PFSK-1 (cell line): ENCODE results near the gene MGAT5.

Source experiments
- FOXP2 ChIP-seq: optimal IDR thresholded peaks from 2 replicates; pipeline ENCODE3; 2011; ENCODE audit warnings: borderline replicate concordance, control low read depth, inconsistent platforms; ENCODE audit not compliant: insufficient read depth; ENCODE audit errors: extremely low read length, extremely low read depth
- POLR2AphosphoS5 ChIP-seq: IDR thresholded peaks from 2 replicates; pipeline ENCODE4 v1.6.1; 2012; ENCODE audit warnings: low read depth, mild to moderate bottlenecking, control low read depth, low read length, moderate library complexity
- REST ChIP-seq, 2 experiments: IDR thresholded peaks; 2 replicates each; pipeline versions ENCODE4 v1.6.1 to v1.8.0; 2011 to 2012; ENCODE audit warnings: low read depth in 2 of 2, low read length in 2 of 2, control low read depth in 1 of 2, inconsistent platforms in 1 of 2, mild to moderate bottlenecking in 1 of 2, moderate library complexity in 1 of 2; ENCODE audit not compliant: insufficient read depth in 1 of 2
- SIN3A ChIP-seq: IDR thresholded peaks from 2 replicates; pipeline ENCODE4 v1.6.1; 2012; ENCODE audit warnings: mild to moderate bottlenecking, low read length, moderate library complexity, borderline replicate concordance; ENCODE audit not compliant: insufficient read depth
- TAF1 ChIP-seq: IDR thresholded peaks from 2 replicates; pipeline ENCODE4 v1.6.1; 2012; ENCODE audit warnings: low read length, control low read depth, borderline replicate concordance; ENCODE audit not compliant: insufficient read depth

MGAT5 gene

DNA sequence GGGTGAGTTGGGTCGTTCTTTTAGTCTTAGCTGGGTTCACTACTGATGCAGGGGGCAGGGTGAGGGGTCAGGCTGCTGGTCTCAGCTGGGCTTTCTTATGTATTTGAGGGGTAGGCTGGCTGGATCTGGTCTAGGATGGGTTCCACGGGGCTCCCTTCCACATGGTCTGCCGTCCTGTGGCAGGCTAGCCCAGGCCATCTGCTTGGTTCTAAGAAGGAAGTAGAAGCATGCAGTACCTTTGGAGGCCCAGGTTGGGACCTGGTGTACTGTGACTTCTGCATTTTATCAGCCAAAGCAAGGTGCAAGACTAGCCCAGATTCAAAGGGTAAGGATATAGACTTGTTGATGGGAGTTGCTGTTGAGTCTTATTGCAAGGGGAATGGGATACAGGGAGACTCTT lies 35.5 kb upstream of the MGAT5 start:
- TF ChIP-seq REST (IDR thresholded peaks at IDR 0.05; ENCODE audit: insufficient read depth in 1 of 2, low read depth in 2 of 2, low read length in 2 of 2): no peak
- TF ChIP-seq POLR2AphosphoS5: no peak
- TF ChIP-seq FOXP2: no peak
- no peak for TF ChIP-seq TAF1
- TF ChIP-seq SIN3A: no peak

DNA sequence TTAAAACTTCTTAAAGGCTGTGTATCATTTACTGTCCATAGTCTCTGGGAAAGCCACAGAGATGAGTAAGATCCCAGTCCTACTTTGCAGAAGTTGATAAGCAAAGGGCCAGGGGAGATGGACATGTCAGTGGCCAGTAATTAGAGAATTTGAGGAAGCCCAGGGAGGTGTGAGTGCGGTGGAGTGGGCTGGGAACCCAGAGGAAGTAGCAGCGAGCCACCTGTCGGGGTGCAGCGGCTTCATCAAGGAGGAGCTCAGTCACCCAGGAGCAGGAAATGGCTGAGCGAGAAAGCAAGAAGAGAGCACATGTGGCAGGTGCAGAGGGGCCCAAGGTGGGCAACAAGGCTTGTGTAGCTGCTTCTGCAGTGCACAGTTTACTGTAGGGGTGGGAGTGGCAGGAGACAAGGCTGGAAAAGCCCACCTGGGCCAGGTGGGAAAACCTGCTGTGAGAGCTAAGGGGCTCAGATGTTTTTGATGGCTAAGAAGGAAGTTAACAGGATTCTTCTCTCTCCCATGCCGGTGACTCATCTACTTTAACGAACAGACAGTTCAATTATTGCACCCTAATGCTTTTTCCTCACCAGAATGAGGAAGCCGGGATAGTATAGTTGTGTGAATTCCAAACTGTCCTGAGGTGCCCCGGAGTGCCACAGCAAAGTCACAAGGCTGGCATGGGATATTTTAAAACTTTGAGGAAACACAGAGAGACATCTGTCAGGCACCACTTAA lies 34.8 kb upstream of the MGAT5 start:
- TF ChIP-seq POLR2AphosphoS5 (no peak), REST (IDR thresholded peaks at IDR 0.05; ENCODE audit: insufficient read depth in 1 of 2, low read depth in 2 of 2, low read length in 2 of 2) (no peak), FOXP2 (no peak), TAF1 (no peak), SIN3A (no peak)

- TF ChIP-seq POLR2AphosphoS5 (no peak), REST (IDR thresholded peaks at IDR 0.05; ENCODE audit: insufficient read depth in 1 of 2, low read depth in 2 of 2, low read length in 2 of 2) (no peak), SIN3A (no peak), FOXP2 (no peak), TAF1 (no peak)
Measured at GRCh38 chr2:134220344-134220974, 33.4 kb upstream of the MGAT5 start.

GRCh38 chr2:134224005-134224404 lies 29.9 kb upstream of the MGAT5 start:
- TF ChIP-seq TAF1 (no peak), SIN3A (no peak), POLR2AphosphoS5 (no peak), REST (IDR thresholded peaks at IDR 0.05; ENCODE audit: insufficient read depth in 1 of 2, low read depth in 2 of 2, low read length in 2 of 2) (no peak), FOXP2 (no peak)
